HG03066 (cell line): ENCODE measurements around the gene CELA3A.
A peak's percentile ranks its signal among the peaks of the same experiment; 100 is the strongest.
"Not testable (repeated sequence)": the region's sequence is repeated elsewhere in the genome, so short reads cannot be mapped to it uniquely, and the experiment has no call there.

ENCODE experiments used
- ATAC-seq: cut with Tn5 transposase; IDR thresholded peaks from one replicate; pipeline ENCODE4 v1.9.1; 2021; ENCODE audit warnings: low read depth; ENCODE audit not compliant: unreplicated experiment

The CELA3A gene

GRCh38 chr1:22012752-22013151 lies 11.3 kb downstream of the CELA3A start:
- ATAC-seq: not testable (repeated sequence)

- ATAC-seq: not testable (repeated sequence)
Observed at GRCh38 chr1:22014575-22015206, 13.2 kb downstream of the CELA3A start.

- ATAC-seq: no peak
Observed at GRCh38 chr1:22018583-22019559, 17.4 kb downstream of the CELA3A start.

GRCh38 chr1:22021061-22021460 lies 19.6 kb downstream of the CELA3A start:
- no peak for ATAC-seq

GRCh38 chr1:22024485-22025367 lies 23.3 kb downstream of the CELA3A start:
- ATAC-seq: peak; percentile 37

GRCh38 chr1:22025368-22026155 lies 24.1 kb downstream of the CELA3A start:
- ATAC-seq: peak; percentile 69

- no peak for ATAC-seq
Observed at GRCh38 chr1:22026924-22027289, 25.4 kb downstream of the CELA3A start.

- no peak for ATAC-seq
Observed at GRCh38 chr1:22030057-22030456, 28.6 kb downstream of the CELA3A start.

GRCh38 chr1:22030473-22030872 lies 29.0 kb downstream of the CELA3A start:
- no peak for ATAC-seq

GRCh38 chr1:22031214-22031962 lies 29.9 kb downstream of the CELA3A start:
- ATAC-seq: no peak

GRCh38 chr1:22034834-22035233 lies 33.4 kb downstream of the CELA3A start:
- not testable (repeated sequence) for ATAC-seq

- ATAC-seq: no peak
Observed at GRCh38 chr1:22037520-22037919, 36.1 kb downstream of the CELA3A start.

- no peak for ATAC-seq
Observed at GRCh38 chr1:22038036-22038435, 36.6 kb downstream of the CELA3A start.

- peak; percentile 97 for ATAC-seq
Observed at GRCh38 chr1:22039594-22040285, 38.3 kb downstream of the CELA3A start.

- no peak for ATAC-seq
Observed at GRCh38 chr1:22040286-22040623, 38.8 kb downstream of the CELA3A start.

- ATAC-seq: no peak
Observed at GRCh38 chr1:22041505-22041904, 40.0 kb downstream of the CELA3A start.

GRCh38 chr1:22043198-22043769 lies 41.8 kb downstream of the CELA3A start:
- no peak for ATAC-seq

- ATAC-seq: no peak
Observed at GRCh38 chr1:22044690-22045420, 43.4 kb downstream of the CELA3A start.
